HepG2 (cell line): ENCODE data around the gene UNC5B. TPM values are rescaled to one million over a fixed set of nuclear protein-coding genes. Genes with fewer than 3 reads are reported as not detected.

Source experiments
- ATAC-seq: fragments of 200-7000 bp; cut with Tn5 transposase; 3 replicates; pipeline ENCODE4 v1.9.1; 2020; ENCODE audit warnings: mild to moderate bottlenecking, moderate library complexity
- BruUV-seq: library from RNA; stranded (reverse); fragments of 400-500 nt; replicated peaks from 2 replicates; lab custom pipeline; 2021; lab: Mats Ljungman, UMichigan
- CTCF ChIA-PET: fragments of 300-600 bp; formaldehyde crosslinking; extraction: SDS; loops from one replicate; lab custom pipeline; 2021; ENCODE audit warnings: low total read pairs, inconsistent platforms, low intra/inter-chr PET ratio; lab: Yijun Ruan, JAX
- POLR2A ChIA-PET: fragments of 350-600 bp; sonication (Branson Sonifier 250); formaldehyde crosslinking; loops from one replicate; lab custom pipeline; 2020; ENCODE audit warnings: antibody characterized with exemption, inconsistent platforms; lab: Yijun Ruan, JAX
- DNase-seq: peaks from one replicate; pipeline ENCODE4 v3.0.0-alpha.2; 2015; ENCODE audit warnings: low spot score
- FAIRE-seq: peaks from 3 replicates; lab custom pipeline; 2011; peaks lifted over from hg19 to GRCh38; lab: Jason Lieb, UNC
- H2AFZ ChIP-seq: one replicate; pipeline ENCODE4 v1.6.1; 2011; ENCODE audit warnings: low read length, inconsistent platforms
- H3K27ac ChIP-seq: fragments of 300-600 bp; 3 replicates; pipeline ENCODE4 v1.8.0; 2011; ENCODE audit warnings: mixed run types, mild to moderate bottlenecking, mixed read lengths, low read length, inconsistent platforms; ENCODE audit not compliant: insufficient read depth; ENCODE audit errors: extremely low read length
- H3K27me3 ChIP-seq, 2 experiments: fragments of 200-600 bp in 1 of 2; 2 replicates in 1 of 2; 3 replicates in 1 of 2; pipeline versions ENCODE4 v1.6.0 to v1.8.0; 2011; ENCODE audit warnings: low read length in 2 of 2, mild to moderate bottlenecking in 2 of 2, moderate library complexity in 2 of 2, inconsistent platforms in 1 of 2; ENCODE audit not compliant: insufficient read depth in 2 of 2, control insufficient read depth in 1 of 2
- H3K36me3 ChIP-seq, 2 experiments: fragments of 200-600 bp in 1 of 2; replicated peaks in 1 of 2; 2 replicates in 1 of 2; 3 replicates in 1 of 2; pipeline versions ENCODE4 v1.5.1 to v1.8.0; 2011; ENCODE audit warnings: low read length in 2 of 2, inconsistent platforms in 1 of 2; ENCODE audit not compliant: insufficient read depth in 2 of 2, control insufficient read depth in 1 of 2
- H3K4me1 ChIP-seq: 2 replicates; pipeline ENCODE4 v1.5.1; 2012; ENCODE audit warnings: low read length, inconsistent platforms; ENCODE audit not compliant: insufficient read depth
- H3K4me2 ChIP-seq: 2 replicates; pipeline ENCODE4 v1.6.0; 2011; ENCODE audit warnings: low read depth, low read length, inconsistent platforms
- H3K4me3 ChIP-seq, 3 experiments: fragments of 200-600 bp in 1 of 3; sonication (generic), shearing (Covaris generic) in 1 of 3; replicated peaks in 1 of 3; 2 replicates each; pipeline ENCODE4 v1.5.1; 2011 to 2016; ENCODE audit warnings: low read length in 3 of 3, inconsistent platforms in 2 of 3, low read depth in 2 of 3, mild to moderate bottlenecking in 2 of 3, control low read depth in 1 of 3, mixed read lengths in 1 of 3; ENCODE audit not compliant: insufficient read depth in 1 of 3
- H3K79me2 ChIP-seq: one replicate; pipeline ENCODE4 v1.6.1; 2011; ENCODE audit warnings: low read length, inconsistent platforms; ENCODE audit not compliant: insufficient read depth
- H3K9ac ChIP-seq: 2 replicates; pipeline ENCODE4 v1.6.0; 2011; ENCODE audit warnings: mild to moderate bottlenecking, low read depth, low read length, inconsistent platforms; ENCODE audit not compliant: insufficient read depth
- H3K9me3 ChIP-seq: 2 replicates; pipeline ENCODE4 v1.5.1; 2012; ENCODE audit warnings: mild to moderate bottlenecking, low read length
- H4K20me1 ChIP-seq: 2 replicates; pipeline ENCODE4 v1.6.0; 2011; ENCODE audit warnings: inconsistent platforms, mild to moderate bottlenecking, low read length, moderate library complexity; ENCODE audit not compliant: insufficient read depth
- NFKBIZ ChIP-seq: IDR thresholded peaks from 2 replicates; pipeline ENCODE4 v1.6.1; 2018; ENCODE audit warnings: missing genetic modification reagents, missing compliant biosample characterization
- ZBTB20 ChIP-seq: sonication (generic); formaldehyde crosslinking; IDR thresholded peaks from 2 replicates; pipeline ENCODE4 v1.8.1; 2023; ENCODE audit warnings: missing genetic modification reagents, low read depth, mild to moderate bottlenecking, borderline replicate concordance
- ZMAT3 ChIP-seq: sonication (generic); formaldehyde crosslinking; conservative IDR thresholded peaks from 2 replicates; pipeline ENCODE4 v1.7.0; 2021; ENCODE audit warnings: missing genetic modification reagents
- ZNF496 ChIP-seq: sonication (generic); formaldehyde crosslinking; IDR thresholded peaks from 2 replicates; pipeline ENCODE4 v1.8.1; 2023; ENCODE audit warnings: mild to moderate bottlenecking, moderate library complexity, missing genetic modification reagents; ENCODE audit not compliant: insufficient replicate concordance
- ZNF629 ChIP-seq: sonication (generic); formaldehyde crosslinking; conservative IDR thresholded peaks from 2 replicates; pipeline ENCODE4 v1.5.0; 2020; ENCODE audit warnings: missing genetic modification reagents
- ZNF878 ChIP-seq: sonication (generic); formaldehyde crosslinking; IDR thresholded peaks from 2 replicates; pipeline ENCODE4 v1.8.1; 2023; ENCODE audit warnings: mild to moderate bottlenecking, missing genetic modification reagents, moderate library complexity
- WGBS: methylation state at CpG from one replicate; pipeline ENCODE4 v1.1.6; 2017; ENCODE audit warnings: low lambda C conversion rate; 5-methylcytosine and 5-hydroxymethylcytosine counted together
- in situ Hi-C: cut with HindIII; loops from 2 replicates; pipeline ENCODE4 v1.10.0; 2017; ENCODE audit warnings: low pct_unique_long_range_greater_than_20kb; ENCODE audit not compliant: extremely low pct_ligation_motif_present
- intact Hi-C: fragments of 100-400 bp; cut with micrococcal nuclease; formaldehyde crosslinking; loops from one replicate; pipeline ENCODE4 v1.10.0; 2022; ENCODE audit not compliant: unreplicated experiment
- polyA plus RNA-seq, 8 experiments: library from polyadenylated mRNA; depleted of rRNA in 3 of 8; stranded (reverse) in 7 of 8; unstranded in 1 of 8; fragments of >200 nt; fragmentation: Illumina TruSeq in 4 of 8; extraction: Trizol in 4 of 8; gene quantifications; 2 replicates each; pipeline versions ENCODE4 v1.2.1 to v1.2.3, GENCODE V29; 2011 to 2016; ENCODE audit warnings: low read depth in 4 of 8, missing spikeins in 1 of 8, mixed read lengths in 1 of 8; ENCODE audit not compliant: insufficient read depth in 1 of 8
- total RNA-seq, 5 experiments: library from RNA; depleted of rRNA; stranded (reverse); fragments of >200 nt; fragmentation: Illumina TruSeq; extraction: Trizol; gene quantifications; 2 replicates each; pipeline ENCODE4 v1.2.3, GENCODE V29; 2016; ENCODE audit warnings: low read depth in 1 of 5

Gene UNC5B
- total and polyA plus RNA-seq, 2 of the 13 experiments (the other 11 are each of a cell fraction or from before 2014, with no cell fraction given): 0.07 TPM

DNA sequence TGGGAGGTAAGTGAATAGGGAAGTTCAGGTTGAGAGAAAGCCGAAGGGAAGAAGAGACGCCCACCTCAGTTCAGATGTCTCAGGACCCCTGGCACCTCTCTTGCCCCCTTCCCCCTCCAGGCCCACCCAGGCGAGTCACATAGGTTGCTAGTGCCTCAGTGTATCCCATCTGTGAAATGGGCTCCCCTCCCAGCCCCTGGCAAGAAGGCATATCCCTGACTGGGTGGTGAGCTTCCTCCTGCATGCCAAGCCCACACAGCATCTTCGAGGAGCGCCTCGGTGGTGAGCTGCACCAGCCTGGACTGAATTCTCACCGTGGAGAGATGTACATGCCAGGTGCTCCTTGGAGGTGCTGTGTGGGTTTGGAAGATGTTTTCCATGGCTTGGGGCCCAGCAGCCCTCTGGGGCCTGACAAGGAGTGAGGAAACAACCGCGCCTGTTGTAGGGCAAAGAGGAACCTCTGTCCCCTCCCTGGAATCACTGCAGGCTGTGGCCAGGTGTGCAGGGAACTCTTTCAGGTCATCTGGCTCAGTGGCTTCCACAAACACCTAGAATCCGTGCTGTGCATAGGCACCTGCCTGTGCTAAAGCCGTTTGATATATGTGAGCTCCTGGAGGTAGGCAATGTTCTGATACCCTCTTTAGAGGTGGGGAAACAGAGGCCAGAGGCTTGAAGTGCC is 45.1 kb downstream of the UNC5B start:
- Histone ChIP-seq H2AFZ (no peak overlapping the region), H3K27me3 (peaks cover 5 to 28% of the 10 kb centered on the region in 2 experiments; a peak in 4 of 5 replicates), H3K4me1 (no peaks in the 10 kb centered on the region), H3K36me3 (no peaks in the 10 kb centered on the region), H4K20me1 (no peaks in the 10 kb centered on the region), H3K9ac (no peak overlapping the region), H3K9me3 (no peaks in the 10 kb centered on the region), H3K4me2 (no peak overlapping the region), H3K79me2 (no peaks in the 10 kb centered on the region), H3K4me3 (no peak overlapping the region), H3K27ac (no peak overlapping the region)
- no peak for ATAC-seq
- TF ChIP-seq ZBTB20 (no peak), ZNF629 (CRISPR knock-in tag) (peak; percentile 62; the same call in 1 of the 2 replicates), ZNF878 (no peak)
- BruUV-seq: no TSS peak
- CTCF ChIA-PET: no interaction called here
- in situ Hi-C loops (no loop called here), intact Hi-C loops (no loop called here)
- FAIRE-seq: no peak
- 25% methylated on average over 4 of the region's 11 CpGs for WGBS
- POLR2A ChIA-PET: no interaction called here
- no peak for DNase-seq

DNA sequence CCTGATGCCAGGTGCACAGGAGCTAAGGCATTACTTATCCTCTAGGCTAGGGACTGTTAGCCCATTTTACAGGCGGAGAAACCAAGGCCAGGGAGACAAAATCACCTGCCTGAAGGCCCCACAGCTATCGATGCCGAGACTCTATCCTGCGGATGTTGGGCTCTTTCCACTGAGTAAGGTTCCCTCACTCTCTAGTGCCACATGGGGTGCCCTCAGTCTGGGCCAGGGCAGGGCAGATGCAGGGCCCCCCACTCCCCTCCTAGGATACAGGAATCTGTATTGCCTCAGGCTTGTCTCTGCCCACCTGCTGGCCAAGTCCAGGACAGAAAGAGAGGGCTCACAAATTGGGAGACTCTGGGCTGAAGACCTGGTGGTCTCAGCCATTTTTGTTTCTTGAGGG is 45.7 kb downstream of the UNC5B start:
- Histone ChIP-seq H3K9ac (no peak overlapping the region), H3K4me3 (no peak overlapping the region), H3K9me3 (no peaks in the 10 kb centered on the region), H3K36me3 (no peaks in the 10 kb centered on the region), H3K27ac (no peak overlapping the region), H3K4me1 (no peaks in the 10 kb centered on the region), H3K27me3 (peaks cover 6 to 26% of the 10 kb centered on the region in 2 experiments; a peak in 3 of 5 replicates), H3K79me2 (no peaks in the 10 kb centered on the region), H4K20me1 (no peaks in the 10 kb centered on the region), H3K4me2 (no peak overlapping the region), H2AFZ (no peak overlapping the region)
- ChIA-PET CTCF (no interaction called here), POLR2A (no interaction called here)
- no peak for TF ChIP-seq NFKBIZ (CRISPR knock-in tag)
- no peak for TF ChIP-seq ZNF496
- TF ChIP-seq ZNF629 (CRISPR knock-in tag): 0 out of 2 replicates have a peak, but pooled peaks have one; percentile 31
- TF ChIP-seq ZMAT3: no peak
- DNase-seq: no peak
- intact Hi-C loops: no loop called here
- in situ Hi-C loops: no loop called here
- whole genome bisulfite sequencing: 20% methylated on average over 2 of the region's 4 CpGs
- FAIRE-seq: no peak
- no peak for ATAC-seq
- BruUV-seq: no TSS peak
